LNCaP clone FGC (cell line): ENCODE results near the gene FBXL22.

Experiments used
- DNase-seq: peaks from one replicate; pipeline ENCODE4 v3.0.0-alpha.2; 2011; ENCODE audit warnings: low read depth
- H3K4me3 ChIP-seq: 2 replicates; pipeline ENCODE4 v1.5.1; 2011; ENCODE audit warnings: mild to moderate bottlenecking, low read depth, low read length, control low read depth
- TF ChIP-seq, protein P1 (sequence below): IDR thresholded peaks from 2 replicates; pipeline ENCODE4 v1.5.1; 2012; ENCODE audit warnings: mild to moderate bottlenecking; ENCODE audit not compliant: control insufficient read depth, insufficient read depth; ENCODE audit errors: extremely low read depth

Gene FBXL22

DNA sequence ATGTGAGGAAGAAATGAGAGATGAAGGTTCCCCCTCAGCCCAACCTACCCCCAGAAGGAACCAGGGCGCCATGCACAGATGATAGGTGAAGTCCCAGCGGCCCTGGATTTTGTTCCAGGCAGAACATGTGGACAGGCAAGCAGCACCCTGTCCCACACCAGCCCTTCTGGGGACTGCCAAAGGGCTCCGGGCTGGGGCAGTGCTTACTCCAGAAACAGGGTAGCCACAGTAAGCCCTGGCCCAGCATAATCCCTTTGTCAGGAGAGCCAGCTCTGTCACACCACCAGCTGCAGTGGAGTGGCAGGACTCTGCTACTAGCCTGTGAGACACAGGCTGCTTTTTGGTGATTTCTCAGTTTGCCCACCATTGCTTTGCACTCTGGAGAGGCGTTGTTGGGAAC is 6.3 kb downstream of the FBXL22 start:
- TF ChIP-seq, protein P1, sequence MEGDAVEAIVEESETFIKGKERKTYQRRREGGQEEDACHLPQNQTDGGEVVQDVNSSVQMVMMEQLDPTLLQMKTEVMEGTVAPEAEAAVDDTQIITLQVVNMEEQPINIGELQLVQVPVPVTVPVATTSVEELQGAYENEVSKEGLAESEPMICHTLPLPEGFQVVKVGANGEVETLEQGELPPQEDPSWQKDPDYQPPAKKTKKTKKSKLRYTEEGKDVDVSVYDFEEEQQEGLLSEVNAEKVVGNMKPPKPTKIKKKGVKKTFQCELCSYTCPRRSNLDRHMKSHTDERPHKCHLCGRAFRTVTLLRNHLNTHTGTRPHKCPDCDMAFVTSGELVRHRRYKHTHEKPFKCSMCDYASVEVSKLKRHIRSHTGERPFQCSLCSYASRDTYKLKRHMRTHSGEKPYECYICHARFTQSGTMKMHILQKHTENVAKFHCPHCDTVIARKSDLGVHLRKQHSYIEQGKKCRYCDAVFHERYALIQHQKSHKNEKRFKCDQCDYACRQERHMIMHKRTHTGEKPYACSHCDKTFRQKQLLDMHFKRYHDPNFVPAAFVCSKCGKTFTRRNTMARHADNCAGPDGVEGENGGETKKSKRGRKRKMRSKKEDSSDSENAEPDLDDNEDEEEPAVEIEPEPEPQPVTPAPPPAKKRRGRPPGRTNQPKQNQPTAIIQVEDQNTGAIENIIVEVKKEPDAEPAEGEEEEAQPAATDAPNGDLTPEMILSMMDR: no peak
- DNase-seq: no peak
- H3K4me3 ChIP-seq: no peak overlapping the region

DNA sequence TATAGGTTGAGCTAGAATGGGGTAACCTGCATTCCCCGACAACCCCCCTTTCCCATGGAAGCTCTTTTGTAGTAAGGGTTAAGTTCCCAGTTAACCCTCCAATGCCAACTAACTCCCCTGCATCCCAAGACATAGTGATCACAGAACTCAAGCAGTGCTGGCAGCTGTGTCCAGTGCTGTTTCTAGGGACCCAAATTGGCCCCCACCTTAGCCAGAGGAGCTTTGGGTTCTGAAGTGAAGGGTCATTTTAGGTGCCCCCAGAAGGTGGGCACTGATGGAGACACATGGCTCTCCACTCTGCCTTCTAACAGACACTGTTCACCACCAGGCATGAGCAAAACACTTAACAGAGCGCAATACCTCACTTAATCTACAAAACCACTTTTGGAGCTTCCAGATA is 7.1 kb downstream of the FBXL22 start:
- DNase-seq: no peak
- no peak overlapping the region for H3K4me3 ChIP-seq
- TF ChIP-seq, protein P1: no peak

DNA sequence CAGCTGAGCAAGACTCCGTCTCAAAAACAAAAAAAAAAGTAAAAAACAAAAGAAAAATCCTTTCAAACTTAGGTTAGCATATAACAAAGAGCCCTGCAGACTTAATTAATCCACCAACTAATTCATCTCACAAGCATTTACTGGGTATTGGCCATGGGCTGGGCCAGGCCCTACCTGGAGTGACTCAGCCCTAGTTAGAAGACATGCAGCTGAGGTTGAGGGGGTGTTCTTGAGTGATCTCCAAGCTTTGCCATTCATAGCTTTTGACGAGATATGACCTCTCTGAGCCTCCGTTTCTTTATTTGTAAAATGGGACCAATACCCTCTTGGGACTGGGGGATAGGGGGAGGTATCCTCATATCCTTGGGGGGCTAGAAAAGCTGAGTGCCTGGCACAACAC is 7.8 kb downstream of the FBXL22 start:
- no peak for DNase-seq
- TF ChIP-seq, protein P1: no peak
- no peak overlapping the region for H3K4me3 ChIP-seq

DNA sequence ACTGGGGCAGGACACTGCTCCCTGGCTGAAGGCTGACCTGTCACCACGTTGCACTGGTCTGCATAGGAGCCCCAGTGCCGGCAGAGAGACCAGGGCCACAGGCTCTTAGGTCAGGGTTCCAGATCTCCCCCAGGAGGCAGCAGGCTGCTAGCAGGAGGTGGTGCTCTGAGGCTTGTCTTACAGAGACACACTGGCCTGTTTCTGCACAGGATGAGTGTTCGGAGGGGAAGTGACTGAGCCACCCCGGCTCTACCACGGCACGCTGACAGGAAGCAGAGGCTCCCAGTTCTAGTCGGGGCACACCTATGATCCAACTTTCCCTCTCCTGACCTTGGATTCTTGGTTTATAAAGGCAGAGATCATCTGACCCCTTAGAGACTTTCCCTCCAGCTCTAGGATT is 8.6 kb downstream of the FBXL22 start:
- DNase-seq: no peak
- TF ChIP-seq, protein P1: no peak
- no peak overlapping the region for H3K4me3 ChIP-seq

- TF ChIP-seq, protein P1: no peak
- no peak for DNase-seq
- H3K4me3 ChIP-seq: no peak overlapping the region
Observed at GRCh38 chr15:63606308-63606707, 9.1 kb downstream of the FBXL22 start.

GRCh38 chr15:63608989-63609388 is 11.8 kb downstream of the FBXL22 start:
- TF ChIP-seq, protein P1: no peak
- H3K4me3 ChIP-seq: no peak overlapping the region
- no peak for DNase-seq

DNA sequence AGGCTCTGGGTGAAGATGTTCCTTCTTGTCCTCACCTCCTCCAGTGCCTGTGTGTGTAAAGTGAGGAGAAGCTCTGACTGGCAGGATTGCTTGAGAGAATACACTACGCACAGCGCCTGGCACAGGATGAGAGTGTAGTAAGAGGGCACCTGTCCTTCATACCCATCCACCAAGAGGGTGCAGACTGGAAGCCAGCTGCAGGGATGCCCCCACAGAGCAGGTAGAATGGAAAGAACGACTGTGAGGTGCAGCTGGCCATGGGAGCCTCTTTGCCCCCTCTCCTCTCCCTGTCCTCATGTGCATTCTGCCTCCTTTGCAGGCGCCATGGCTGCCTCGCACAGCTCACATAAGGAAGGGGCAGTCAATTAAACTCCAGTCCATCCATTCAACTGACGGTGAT is 12.3 kb downstream of the FBXL22 start:
- H3K4me3 ChIP-seq: no peak overlapping the region
- DNase-seq: no peak
- TF ChIP-seq, protein P1: no peak
